H1 (cell line): ENCODE data around the gene BBIP1. TPM values are rescaled to one million over a fixed set of nuclear protein-coding genes. Genes with fewer than 3 reads are reported as not detected.

Experiments used
- CTCF ChIA-PET: fragments of 300-600 bp; sonication (Branson Sonifier 250); formaldehyde crosslinking; loops from one replicate; lab custom pipeline; 2021; ENCODE audit not compliant: partially characterized antibody; lab: Charles Lee
- POLR2A ChIA-PET: fragments of 300-600 bp; sonication (Branson Sonifier 250); formaldehyde crosslinking; loops from one replicate; lab custom pipeline; 2021; ENCODE audit warnings: inconsistent platforms; ENCODE audit not compliant: partially characterized antibody; lab: Charles Lee
- DNase-seq, 2 experiments: peaks; one replicate each; pipeline versions ENCODE4 v3.0.0 to v3.0.0-alpha.2; 2010 to 2022; ENCODE audit warnings: low spot score in 2 of 2, low read depth in 1 of 2, mixed read lengths in 1 of 2
- FAIRE-seq: peaks from 2 replicates; lab custom pipeline; 2011; peaks lifted over from hg19 to GRCh38; lab: Jason Lieb, UNC
- H2AFZ ChIP-seq: 2 replicates; pipeline ENCODE4 v1.8.1; 2012; ENCODE audit warnings: low read length, inconsistent platforms
- H2AK5ac ChIP-seq: 2 replicates; pipeline ENCODE4 v1.6.1; 2013; ENCODE audit warnings: low read depth, low read length
- H2BK120ac ChIP-seq: replicated peaks from 2 replicates; pipeline ENCODE3; 2013; ENCODE audit warnings: low read depth, low read length, inconsistent platforms
- H2BK12ac ChIP-seq: 2 replicates; pipeline ENCODE4 v1.6.1; 2013; ENCODE audit warnings: low read depth, low read length
- H2BK15ac ChIP-seq: 2 replicates; pipeline ENCODE4 v1.6.1; 2013; ENCODE audit warnings: low read length
- H2BK20ac ChIP-seq: 2 replicates; pipeline ENCODE4 v1.6.1; 2013; ENCODE audit warnings: low read length
- H2BK5ac ChIP-seq: 2 replicates; pipeline ENCODE4 v1.6.1; 2013; ENCODE audit warnings: low read depth, low read length
- H3K14ac ChIP-seq: 2 replicates; pipeline ENCODE4 v1.6.1; 2013; ENCODE audit warnings: inconsistent platforms; ENCODE audit not compliant: insufficient read length
- H3K18ac ChIP-seq: 2 replicates; pipeline ENCODE4 v1.6.1; 2013; ENCODE audit warnings: low read length; ENCODE audit errors: extremely low read depth
- H3K23ac ChIP-seq: 2 replicates; pipeline ENCODE4 v1.6.1; 2013; ENCODE audit warnings: inconsistent platforms; ENCODE audit not compliant: insufficient read length
- H3K23me2 ChIP-seq: 2 replicates; pipeline ENCODE4 v1.6.1; 2013; ENCODE audit warnings: low read depth, low read length
- H3K27ac ChIP-seq: 2 replicates; pipeline ENCODE4 v1.6.1; 2011; ENCODE audit warnings: low read depth, low read length, inconsistent platforms
- H3K27me3 ChIP-seq, 4 experiments: replicated peaks in 1 of 4; 1 replicate in 1 of 4; 2 replicates in 3 of 4; pipeline versions ENCODE4 v1.6.1 to v1.8.1; 2011 to 2013; ENCODE audit warnings: low read length in 3 of 4, mild to moderate bottlenecking in 3 of 4, inconsistent platforms in 2 of 4, mixed read lengths in 2 of 4, moderate library complexity in 1 of 4; ENCODE audit not compliant: control insufficient read depth in 3 of 4, insufficient read depth in 3 of 4; ENCODE audit errors: extremely low read depth in 1 of 4
- H3K36me3 ChIP-seq, 4 experiments: 2 replicates each; pipeline versions ENCODE4 v1.6.1 to v1.8.1; 2011 to 2013; ENCODE audit warnings: mild to moderate bottlenecking in 4 of 4, low read length in 3 of 4, moderate library complexity in 2 of 4, control low read depth in 1 of 4, inconsistent platforms in 1 of 4; ENCODE audit not compliant: insufficient read depth in 4 of 4, control insufficient read depth in 2 of 4
- H3K4ac ChIP-seq: replicated peaks from 2 replicates; pipeline ENCODE3; 2013; ENCODE audit warnings: low read length, low read depth, mixed read lengths, inconsistent platforms; ENCODE audit not compliant: insufficient read length
- H3K4me1 ChIP-seq, 4 experiments: replicated peaks in 1 of 4; 1 replicate in 1 of 4; 2 replicates in 3 of 4; pipeline versions ENCODE4 v1.6.1 to v1.8.1; 2011 to 2013; ENCODE audit warnings: low read length in 3 of 4, inconsistent platforms in 2 of 4, mixed read lengths in 1 of 4; ENCODE audit not compliant: insufficient read depth in 4 of 4, control insufficient read depth in 3 of 4
- H3K4me2 ChIP-seq, 2 experiments: 2 replicates each; pipeline versions ENCODE4 v1.6.1 to v1.8.1; 2011 to 2013; ENCODE audit warnings: low read depth in 2 of 2, low read length in 2 of 2, control low read depth in 1 of 2, inconsistent platforms in 1 of 2, mild to moderate bottlenecking in 1 of 2; ENCODE audit not compliant: insufficient read depth in 1 of 2
- H3K4me3 ChIP-seq, 4 experiments: fragments of 200-600, 300-600 bp in 1 of 4; sonication (generic), shearing (Covaris generic), sonication (Bioruptor Twin) in 1 of 4; 2 replicates each; pipeline versions ENCODE4 v1.5.1 to v1.8.1; 2011 to 2016; ENCODE audit warnings: low read length in 4 of 4, low read depth in 3 of 4, control low read depth in 2 of 4, inconsistent platforms in 2 of 4, mild to moderate bottlenecking in 2 of 4, mixed read lengths in 1 of 4, moderate library complexity in 1 of 4; ENCODE audit not compliant: insufficient read depth in 2 of 4; ENCODE audit errors: extremely low read depth in 1 of 4
- H3K56ac ChIP-seq: replicated peaks from 2 replicates; pipeline ENCODE3; 2013; ENCODE audit warnings: low read depth, mild to moderate bottlenecking, mixed read lengths, low read length, inconsistent platforms; ENCODE audit not compliant: insufficient read length
- H3K79me1 ChIP-seq: 2 replicates; pipeline ENCODE4 v1.6.1; 2013; ENCODE audit warnings: low read depth, low read length, control low read depth
- H3K79me2 ChIP-seq, 2 experiments: 2 replicates each; pipeline versions ENCODE4 v1.6.1 to v1.8.1; 2012 to 2013; ENCODE audit warnings: low read length in 2 of 2, mild to moderate bottlenecking in 2 of 2, inconsistent platforms in 1 of 2; ENCODE audit not compliant: insufficient read depth in 2 of 2, control insufficient read depth in 1 of 2
- H3K9ac ChIP-seq, 4 experiments: replicated peaks in 1 of 4; 1 replicate in 1 of 4; 2 replicates in 3 of 4; pipeline versions ENCODE4 v1.6.1 to v1.8.1; 2011 to 2013; ENCODE audit warnings: low read depth in 3 of 4, low read length in 3 of 4, control low read depth in 2 of 4, mild to moderate bottlenecking in 2 of 4, moderate library complexity in 2 of 4, inconsistent platforms in 1 of 4; ENCODE audit errors: extremely low read depth in 1 of 4
- H3K9me3 ChIP-seq, 2 experiments: 2 replicates each; pipeline versions ENCODE4 v1.6.1 to v1.8.1; 2012 to 2013; ENCODE audit warnings: mild to moderate bottlenecking in 2 of 2, moderate library complexity in 2 of 2, control low read depth in 1 of 2, inconsistent platforms in 1 of 2, low read depth in 1 of 2, low read length in 1 of 2, mixed read lengths in 1 of 2; ENCODE audit not compliant: insufficient read depth in 2 of 2
- H4K20me1 ChIP-seq, 2 experiments: replicated peaks in 1 of 2; 2 replicates each; pipeline versions ENCODE3 to v1.8.1; 2011 to 2013; ENCODE audit warnings: inconsistent platforms in 2 of 2, low read length in 2 of 2, mild to moderate bottlenecking in 1 of 2; ENCODE audit not compliant: insufficient read depth in 2 of 2, control insufficient read depth in 1 of 2
- H4K5ac ChIP-seq: 2 replicates; pipeline ENCODE4 v1.6.1; 2013; ENCODE audit warnings: low read length, low read depth, mixed read lengths, inconsistent platforms; ENCODE audit not compliant: insufficient read length
- H4K8ac ChIP-seq: 2 replicates; pipeline ENCODE4 v1.8.0; 2013; ENCODE audit warnings: mild to moderate bottlenecking, moderate library complexity, low read length, inconsistent platforms; ENCODE audit not compliant: insufficient read depth; ENCODE audit errors: extremely low read depth
- H4K91ac ChIP-seq: replicated peaks from 2 replicates; pipeline ENCODE3; 2013; ENCODE audit warnings: low read length, mixed read lengths, inconsistent platforms; ENCODE audit not compliant: insufficient read length
- CHD1 ChIP-seq: IDR thresholded peaks from 2 replicates; pipeline ENCODE4 v1.6.1; 2012; ENCODE audit warnings: low read depth, low read length, improper control_type of control experiment
- EGR1 ChIP-seq: IDR thresholded peaks from 2 replicates; pipeline ENCODE4 v1.6.1; 2011; ENCODE audit warnings: low read depth, low read length, borderline replicate concordance
- EZH2 ChIP-seq: fragments of 200-600 bp; sonication (generic); IDR thresholded peaks from 2 replicates; pipeline ENCODE4 v1.7.1; 2012; ENCODE audit warnings: low read depth, mild to moderate bottlenecking, moderate library complexity, low read length, inconsistent platforms; ENCODE audit not compliant: severe bottlenecking
- HDAC6 ChIP-seq: IDR thresholded peaks from one replicate; pipeline ENCODE4 v1.7.1; 2012; ENCODE audit warnings: low read depth, mild to moderate bottlenecking, inconsistent platforms, low read length, moderate library complexity
- KDM5A ChIP-seq: fragments of 200-600 bp; IDR thresholded peaks from 2 replicates; pipeline ENCODE4 v1.7.1; 2012; ENCODE audit warnings: mild to moderate bottlenecking, low read length, inconsistent platforms, mixed read lengths
- MAFK ChIP-seq: IDR thresholded peaks from 2 replicates; pipeline ENCODE4 v1.6.1; 2012; ENCODE audit warnings: low read depth, mild to moderate bottlenecking, improper control_type of control experiment, low read length
- NRF1 ChIP-seq: IDR thresholded peaks from 2 replicates; pipeline ENCODE4 v1.6.1; 2011; ENCODE audit warnings: mild to moderate bottlenecking, low read depth, low read length, improper control_type of control experiment
- POLR2AphosphoS5 ChIP-seq: IDR thresholded peaks from 2 replicates; pipeline ENCODE4 v1.6.1; 2011; ENCODE audit warnings: low read depth, low read length
- RBBP5 ChIP-seq: IDR thresholded peaks from 2 replicates; pipeline ENCODE4 v1.7.1; 2012; ENCODE audit warnings: low read depth, mild to moderate bottlenecking, inconsistent platforms, low read length, moderate library complexity, borderline replicate concordance
- SP1 ChIP-seq: IDR thresholded peaks from 2 replicates; pipeline ENCODE4 v1.6.1; 2011; ENCODE audit warnings: low read depth, low read length
- SRF ChIP-seq: IDR thresholded peaks from 2 replicates; pipeline ENCODE4 v1.6.1; 2011; ENCODE audit warnings: mild to moderate bottlenecking, low read depth, low read length, moderate library complexity
- SUZ12 ChIP-seq: fragments of 200-600 bp; sonication (generic); IDR thresholded peaks from 2 replicates; pipeline ENCODE4 v1.6.1; 2012; ENCODE audit warnings: mild to moderate bottlenecking, inconsistent platforms, low read length, moderate library complexity, mixed read lengths
- TBP ChIP-seq: IDR thresholded peaks from 2 replicates; pipeline ENCODE4 v1.6.1; 2011; ENCODE audit warnings: low read depth, low read length, improper control_type of control experiment
- WGBS, 2 experiments: shearing (Covaris generic) in 1 of 2; methylation state at CpG; one replicate each; pipeline versions ENCODE4 v1.1.6 to v1.1.7; 2013 to 2015; ENCODE audit warnings: low lambda C conversion rate in 2 of 2, mixed read lengths in 2 of 2, inconsistent platforms in 1 of 2, low coverage in 1 of 2, missing lambda C conversion rate in 1 of 2; ENCODE audit not compliant: insufficient replicate concordance in 2 of 2, insufficient coverage in 1 of 2, insufficient read length in 1 of 2; ENCODE audit errors: extremely low coverage in 1 of 2, missing lambda C conversion rate in 1 of 2; 5-methylcytosine and 5-hydroxymethylcytosine counted together
- polyA plus RNA-seq, 7 experiments: library from polyadenylated mRNA; depleted of rRNA in 3 of 7; stranded (reverse) in 5 of 7; unstranded in 2 of 7; fragments of >200 nt in 5 of 7; fragments of 200-250 nt in 2 of 7; gene quantifications; 1 replicate in 5 of 7; 2 replicates in 1 of 7; 4 replicates in 1 of 7; pipeline versions ENCODE4 v1.2.1 to v1.2.3, GENCODE V29; 2011 to 2013; ENCODE audit warnings: missing spikeins in 2 of 7, mixed read lengths in 2 of 7
- total RNA-seq: library from RNA; stranded (reverse); fragmentation: NEBNext Ultra II Directional; extraction: Animal tissue kit (Norgen Biotek cat#: 25700); gene quantifications from 2 replicates; pipeline ENCODE4 v1.2.1, GENCODE V29; 2021
- TF ChIP-seq, protein P1 (sequence below): IDR thresholded peaks from 2 replicates; pipeline ENCODE4 v1.6.1; 2012; ENCODE audit warnings: inconsistent platforms

The BBIP1 gene
- total and polyA plus RNA-seq, 2 of the 8 experiments (the other 6 are each of a cell fraction or from before 2014, with no cell fraction given) = 8.8 to 19.6 TPM

GRCh38 chr10:110914431-110914830, 4.5 kb downstream of the BBIP1 start:
- no peak overlapping the region for H2AK5ac ChIP-seq
- H2BK15ac ChIP-seq = no peak overlapping the region
- H3K36me3 ChIP-seq = no peaks in the 10 kb centered on the region
- no peak overlapping the region for H3K27ac ChIP-seq
- 94% methylated on average over 2 of the region's 2 CpGs; no CpG with 5 or more reads in 1 of the 2 experiments for WGBS, 2 experiments
- H3K4ac ChIP-seq = no peak overlapping the region
- no peaks in the 10 kb centered on the region for H3K27me3 ChIP-seq
- DNase-seq (no peak), FAIRE-seq (no peak)
- no peak overlapping the region for H3K9ac ChIP-seq
- no peak overlapping the region for H3K14ac ChIP-seq
- no peak overlapping the region for H3K23ac ChIP-seq
- H3K9me3 ChIP-seq = no peaks in the 10 kb centered on the region
- no peak overlapping the region for H4K91ac ChIP-seq
- H3K4me1 ChIP-seq = peaks cover 0 to 7% (median 4%) of the 10 kb centered on the region in 4 experiments; a peak in 5 of 7 replicates
- no peak overlapping the region for H2BK120ac ChIP-seq
- no peak overlapping the region for H3K4me3 ChIP-seq
- ChIA-PET POLR2A (no interaction called here), CTCF (interaction anchor here (1.6 kb wide), 1 partner anchor 21 kb away, joined by 4 read pairs; no protein-coding TSS in a partner anchor)
- no peak overlapping the region for H3K4me2 ChIP-seq
- H2BK12ac ChIP-seq = no peak overlapping the region
- no peak overlapping the region for H2AFZ ChIP-seq
- H3K23me2 ChIP-seq = no peaks in the 10 kb centered on the region; the same call in 1 of the 2 replicates
- peaks cover 0 to 2% of the 10 kb centered on the region in 2 experiments for H4K20me1 ChIP-seq
- H3K56ac ChIP-seq = no peak overlapping the region
- H4K5ac ChIP-seq = no peak overlapping the region
- no peak overlapping the region for H2BK20ac ChIP-seq
- peaks cover 0 to 9% of the 10 kb centered on the region in 2 experiments; a peak in 2 of 4 replicates for H3K79me2 ChIP-seq
- no peak overlapping the region for H3K18ac ChIP-seq
- no peak overlapping the region for H2BK5ac ChIP-seq
- no peaks in the 10 kb centered on the region for H3K79me1 ChIP-seq
- H4K8ac ChIP-seq = no peak overlapping the region
- no peak for TF ChIP-seq KDM5A
- TF ChIP-seq HDAC6 = no peak
- TF ChIP-seq POLR2AphosphoS5 = no peak
- TF ChIP-seq SRF = no peak
- TF ChIP-seq CHD1 = no peak
- TF ChIP-seq EZH2 = no peak
- TF ChIP-seq SP1 = no peak
- TF ChIP-seq SUZ12 = no peak
- TF ChIP-seq EGR1 = no peak
- no peak for TF ChIP-seq NRF1
- no peak for TF ChIP-seq TBP
- TF ChIP-seq, protein P1, sequence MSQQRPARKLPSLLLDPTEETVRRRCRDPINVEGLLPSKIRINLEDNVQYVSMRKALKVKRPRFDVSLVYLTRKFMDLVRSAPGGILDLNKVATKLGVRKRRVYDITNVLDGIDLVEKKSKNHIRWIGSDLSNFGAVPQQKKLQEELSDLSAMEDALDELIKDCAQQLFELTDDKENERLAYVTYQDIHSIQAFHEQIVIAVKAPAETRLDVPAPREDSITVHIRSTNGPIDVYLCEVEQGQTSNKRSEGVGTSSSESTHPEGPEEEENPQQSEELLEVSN = no peak
- TF ChIP-seq RBBP5 = no peak
- TF ChIP-seq MAFK = no peak
